GM12878 (cell line): ENCODE data around the gene CD7. TPM values are rescaled to one million over a fixed set of nuclear protein-coding genes. Genes with fewer than 3 reads are reported as not detected.

Source experiments
- ATAC-seq: fragments of 200-7000 bp; cut with Tn5 transposase; 3 replicates; pipeline ENCODE4 v1.9.1; 2020; ENCODE audit warnings: mild to moderate bottlenecking, moderate library complexity
- BruUV-seq: library from RNA; stranded (reverse); fragments of 400-500 nt; replicated peaks from 2 replicates; lab custom pipeline; 2021; lab: Mats Ljungman, UMichigan
- CTCF ChIA-PET: fragments of 300-600 bp; sonication (Branson Sonifier 250); formaldehyde crosslinking; extraction: SDS; loops from one replicate; lab custom pipeline; 2021; ENCODE audit warnings: inconsistent platforms; lab: Yijun Ruan, JAX
- POLR2A ChIA-PET: fragments of 350-600 bp; formaldehyde crosslinking; extraction: SDS; loops from one replicate; lab custom pipeline; 2021; ENCODE audit warnings: inconsistent platforms; lab: Charles Lee
- RAD21 ChIA-PET: fragments of 300-600 bp; sonication (Branson Sonifier 250); formaldehyde crosslinking; loops from one replicate; lab custom pipeline; 2023; ENCODE audit warnings: antibody characterized with exemption; ENCODE audit not compliant: unreplicated experiment; lab: Charles Lee
- SMC1A ChIA-PET: fragments of 300-600 bp; sonication (Branson Sonifier 250); formaldehyde crosslinking; loops from one replicate; lab custom pipeline; 2023; ENCODE audit not compliant: unreplicated experiment, uncharacterized antibody; lab: Charles Lee
- DNase-seq: peaks from one replicate; pipeline ENCODE4 v3.0.0-alpha.2; 2011; ENCODE audit warnings: low read depth, low spot score
- FAIRE-seq: peaks from 3 replicates; lab custom pipeline; 2011; peaks lifted over from hg19 to GRCh38; lab: Jason Lieb, UNC
- H2AFZ ChIP-seq: 2 replicates; pipeline ENCODE4 v1.6.0; 2011; ENCODE audit warnings: low read depth, low read length, control low read depth; ENCODE audit not compliant: control insufficient read depth
- H3K27ac ChIP-seq: 2 replicates; pipeline ENCODE4 v1.5.1; 2011; ENCODE audit warnings: control low read depth; ENCODE audit not compliant: control insufficient read depth, insufficient read depth
- H3K27me3 ChIP-seq, 2 experiments: replicated peaks in 1 of 2; 2 replicates each; pipeline versions ENCODE4 v1.6.0 to v1.6.1; 2011; ENCODE audit warnings: low read length in 1 of 2; ENCODE audit not compliant: control insufficient read depth in 2 of 2, insufficient read depth in 2 of 2
- H3K36me3 ChIP-seq, 2 experiments: 2 replicates each; pipeline ENCODE4 v1.5.1; 2011; ENCODE audit warnings: low read length in 1 of 2; ENCODE audit not compliant: control insufficient read depth in 2 of 2, insufficient read depth in 2 of 2
- H3K4me1 ChIP-seq: 2 replicates; pipeline ENCODE4 v1.6.1; 2011; ENCODE audit warnings: mild to moderate bottlenecking, low read length, moderate library complexity, mixed read lengths; ENCODE audit not compliant: control insufficient read depth, insufficient read depth
- H3K4me2 ChIP-seq: 2 replicates; pipeline ENCODE4 v1.6.0; 2011; ENCODE audit warnings: control low read depth; ENCODE audit not compliant: control insufficient read depth, insufficient read depth
- H3K4me3 ChIP-seq: fragments of 200-600 bp; sonication (generic); 2 replicates; pipeline ENCODE4 v1.5.1; 2016
- H3K79me2 ChIP-seq: 2 replicates; pipeline ENCODE4 v1.6.0; 2011; ENCODE audit warnings: low read length; ENCODE audit not compliant: control insufficient read depth, insufficient read depth
- H3K9ac ChIP-seq: 2 replicates; pipeline ENCODE4 v1.8.0; 2011; ENCODE audit warnings: low read length, control low read depth, mixed read lengths; ENCODE audit not compliant: control insufficient read depth, insufficient read depth
- H3K9me3 ChIP-seq: replicated peaks from 3 replicates; pipeline ENCODE4 v1.5.1; 2011; ENCODE audit warnings: mild to moderate bottlenecking, low read length; ENCODE audit not compliant: control insufficient read depth, insufficient read depth
- H4K20me1 ChIP-seq: 2 replicates; pipeline ENCODE4 v1.6.0; 2011; ENCODE audit not compliant: control insufficient read depth, insufficient read depth
- CEBPZ ChIP-seq: fragments of 150-350 bp; IDR thresholded peaks from 2 replicates; pipeline ENCODE4 v1.6.1; 2016; ENCODE audit warnings: low read depth, low read length
- LARP7 ChIP-seq: fragments of 450-650 bp; IDR thresholded peaks from 2 replicates; pipeline ENCODE4 v1.6.1; 2017; ENCODE audit warnings: mild to moderate bottlenecking
- MXI1 ChIP-seq: fragments of 150-350 bp; IDR thresholded peaks from 2 replicates; pipeline ENCODE4 v1.6.1; 2011; ENCODE audit warnings: low read depth, mild to moderate bottlenecking, inconsistent platforms, low read length, improper control_type of control experiment
- WGBS: methylation state at CpG from one replicate; pipeline ENCODE4 v1.1.6; 2016; ENCODE audit warnings: low lambda C conversion rate; ENCODE audit not compliant: insufficient replicate concordance, insufficient coverage; ENCODE audit errors: missing lambda C conversion rate; 5-methylcytosine and 5-hydroxymethylcytosine counted together
- in situ Hi-C: fragments of 300-500 bp; cut with MboI; formaldehyde crosslinking; loops from 9 replicates; pipeline ENCODE4 v1.14.3; 2018; ENCODE audit warnings: mixed read lengths
- intact Hi-C: fragments of 100-400 bp; cut with micrococcal nuclease; formaldehyde crosslinking; loops from one replicate; pipeline ENCODE4 v1.14.2; 2022; ENCODE audit not compliant: unreplicated experiment
- polyA plus RNA-seq, 11 experiments: library from polyadenylated mRNA; depleted of rRNA in 4 of 11; unstranded in 6 of 11; stranded (reverse) in 5 of 11; fragments of >200 nt; fragmentation: Nextera tagmentation in 4 of 11; fragmentation: Illumina TruSeq in 1 of 11; extraction: Ambion mirVana in 4 of 11; extraction: Trizol in 1 of 11; gene quantifications; 1 replicate in 1 of 11; 2 replicates in 10 of 11; pipeline versions ENCODE4 v1.2.1 to v1.2.3, GENCODE V29; 2011 to 2016; ENCODE audit warnings: inconsistent platforms in 2 of 11, missing spikeins in 2 of 11, low read depth in 1 of 11
- total RNA-seq, 4 experiments: library from RNA; depleted of rRNA in 3 of 4; stranded (reverse); fragments of >200 nt in 3 of 4; fragmentation: Illumina TruSeq in 1 of 4; extraction: Trizol in 1 of 4; gene quantifications; 2 replicates each; pipeline versions ENCODE4 v1.2.1 to v1.2.3, GENCODE V29; 2013 to 2021

The CD7 gene
- total and polyA plus RNA-seq, 10 of the 15 experiments (the other 5 are each of a cell fraction or from before 2014, with no cell fraction given), result 0.33 TPM; not detected in 9

DNA sequence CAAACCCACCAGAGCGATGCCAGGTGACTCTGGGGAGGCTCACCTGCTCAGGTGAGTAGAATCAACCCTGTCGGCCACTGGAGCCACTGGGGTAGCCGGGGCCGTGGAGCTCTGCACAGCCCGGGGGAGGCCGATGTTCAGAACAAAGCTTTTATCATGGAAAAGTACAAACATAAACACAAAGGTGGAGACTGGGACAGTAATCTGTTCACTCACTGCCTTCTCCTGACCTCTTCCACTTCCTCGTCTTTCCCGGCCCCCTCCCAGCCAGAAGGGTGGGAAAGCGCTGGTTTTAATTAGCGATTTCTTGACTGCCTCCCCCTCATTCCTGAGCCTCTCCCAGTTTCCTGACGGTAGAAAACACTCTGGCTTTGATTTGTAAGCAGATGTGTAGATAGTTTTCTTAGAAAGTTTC, 31.9 kb upstream of the CD7 start:
- Histone ChIP-seq H3K79me2 (no peaks in the 10 kb centered on the region), H3K4me3 (no peak overlapping the region), H3K9me3 (no peaks in the 10 kb centered on the region), H3K4me2 (no peak overlapping the region), H3K36me3 (no peaks in the 10 kb centered on the region), H4K20me1 (no peaks in the 10 kb centered on the region), H2AFZ (no peak overlapping the region), H3K4me1 (peaks cover 15% of the 10 kb centered on the region), H3K9ac (no peak overlapping the region), H3K27me3 (no peaks in the 10 kb centered on the region), H3K27ac (no peak overlapping the region)
- in situ Hi-C loops (no loop called here), intact Hi-C loops (no loop called here)
- ChIA-PET SMC1A (interaction anchor here (0.8 to 2.5 kb wide), 6 partner anchors 47 to 65 kb away, joined by 3 to 14 read pairs (median 4); no protein-coding TSS in a partner anchor), CTCF (interaction anchor here (0.7 to 3.7 kb wide), 14 partner anchors 11 to 319 kb away, joined by 3 to 35 read pairs (median 6); partner anchors contain the start of gene SECTM1), RAD21 (interaction anchor here (1.1 to 3.3 kb wide), 8 partner anchors 13 to 219 kb away, joined by 3 to 14 read pairs (median 5); no protein-coding TSS in a partner anchor), POLR2A (interaction anchor here (0.6 kb wide), 1 partner anchor 56 kb away, joined by 5 read pairs; no protein-coding TSS in a partner anchor)
- no peak for DNase-seq
- no TSS peak for BruUV-seq
- 65% methylated on average over 11 of the region's 11 CpGs for WGBS
- no peak for ATAC-seq
- FAIRE-seq, result no peak
- TF ChIP-seq MXI1, result no peak
- TF ChIP-seq LARP7, result no peak
- TF ChIP-seq CEBPZ, result no peak
